Brain microvascular endothelial cell (primary cell): ENCODE results near the gene USP6NL.

ENCODE experiments used
- DNase-seq: peaks from one replicate; pipeline ENCODE4 v3.0.0-alpha.2; 2020
- H3K27ac ChIP-seq: fragments of 250-450 bp; sonication (Bioruptor Pico); 2 replicates; pipeline ENCODE4 v1.5.1; 2020; ENCODE audit warnings: mild to moderate bottlenecking, moderate library complexity
- H3K27me3 ChIP-seq: fragments of 250-450 bp; sonication (Bioruptor Pico); replicated peaks from 2 replicates; pipeline ENCODE4 v1.5.1; 2020; ENCODE audit warnings: mild to moderate bottlenecking
- H3K36me3 ChIP-seq: fragments of 250-450 bp; sonication (Bioruptor Pico); replicated peaks from 2 replicates; pipeline ENCODE4 v1.5.1; 2020; ENCODE audit warnings: mild to moderate bottlenecking
- H3K4me3 ChIP-seq: 2 replicates; pipeline ENCODE4 v1.5.1; 2011; ENCODE audit warnings: low read depth, mild to moderate bottlenecking, control low read depth, low read length, moderate library complexity
- in situ Hi-C: cut with HindIII; loops from 2 replicates; pipeline ENCODE4 v1.10.0; 2017; ENCODE audit warnings: low sequenced_read_pairs, low pct_ligation_motif_present
- TF ChIP-seq, protein P1 (sequence below): IDR thresholded peaks from 2 replicates; pipeline ENCODE4 v1.5.1; 2011; ENCODE audit warnings: low read depth, mild to moderate bottlenecking, moderate library complexity, low read length, control low read depth, inconsistent platforms; ENCODE audit errors: missing control alignments

Gene USP6NL

DNA sequence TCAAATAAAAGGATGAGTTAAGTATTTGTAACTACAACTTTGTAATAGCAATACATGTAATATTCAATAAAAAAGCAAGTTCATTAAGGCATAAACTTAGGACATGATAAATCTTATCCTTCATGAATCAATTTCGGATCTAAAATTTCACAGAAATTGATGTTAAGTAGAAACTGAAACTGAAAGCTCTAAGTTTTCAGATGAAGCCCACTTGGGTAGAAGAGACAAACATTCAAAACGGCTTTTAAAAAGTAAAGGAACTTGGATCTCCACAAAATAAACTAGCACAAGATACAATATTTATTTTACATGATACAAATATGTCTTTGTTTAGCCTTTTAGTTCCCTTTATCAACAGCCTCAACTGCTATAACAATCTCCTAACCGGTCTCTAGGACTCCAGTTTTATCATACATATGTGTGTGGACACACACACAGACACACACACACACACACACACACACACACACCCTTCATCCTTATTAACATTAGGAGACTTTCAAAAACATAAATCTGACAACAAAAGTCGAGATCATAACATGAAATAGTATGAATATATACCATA is 83.7 kb downstream of the USP6NL start:
- no peak for DNase-seq
- in situ Hi-C loops, result no loop called here
- no peak overlapping the region for H3K27ac ChIP-seq
- no peak overlapping the region for H3K4me3 ChIP-seq
- TF ChIP-seq, protein P1, sequence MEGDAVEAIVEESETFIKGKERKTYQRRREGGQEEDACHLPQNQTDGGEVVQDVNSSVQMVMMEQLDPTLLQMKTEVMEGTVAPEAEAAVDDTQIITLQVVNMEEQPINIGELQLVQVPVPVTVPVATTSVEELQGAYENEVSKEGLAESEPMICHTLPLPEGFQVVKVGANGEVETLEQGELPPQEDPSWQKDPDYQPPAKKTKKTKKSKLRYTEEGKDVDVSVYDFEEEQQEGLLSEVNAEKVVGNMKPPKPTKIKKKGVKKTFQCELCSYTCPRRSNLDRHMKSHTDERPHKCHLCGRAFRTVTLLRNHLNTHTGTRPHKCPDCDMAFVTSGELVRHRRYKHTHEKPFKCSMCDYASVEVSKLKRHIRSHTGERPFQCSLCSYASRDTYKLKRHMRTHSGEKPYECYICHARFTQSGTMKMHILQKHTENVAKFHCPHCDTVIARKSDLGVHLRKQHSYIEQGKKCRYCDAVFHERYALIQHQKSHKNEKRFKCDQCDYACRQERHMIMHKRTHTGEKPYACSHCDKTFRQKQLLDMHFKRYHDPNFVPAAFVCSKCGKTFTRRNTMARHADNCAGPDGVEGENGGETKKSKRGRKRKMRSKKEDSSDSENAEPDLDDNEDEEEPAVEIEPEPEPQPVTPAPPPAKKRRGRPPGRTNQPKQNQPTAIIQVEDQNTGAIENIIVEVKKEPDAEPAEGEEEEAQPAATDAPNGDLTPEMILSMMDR, result no peak
- H3K27me3 ChIP-seq, result no peaks in the 10 kb centered on the region
- no peaks in the 10 kb centered on the region for H3K36me3 ChIP-seq

DNA sequence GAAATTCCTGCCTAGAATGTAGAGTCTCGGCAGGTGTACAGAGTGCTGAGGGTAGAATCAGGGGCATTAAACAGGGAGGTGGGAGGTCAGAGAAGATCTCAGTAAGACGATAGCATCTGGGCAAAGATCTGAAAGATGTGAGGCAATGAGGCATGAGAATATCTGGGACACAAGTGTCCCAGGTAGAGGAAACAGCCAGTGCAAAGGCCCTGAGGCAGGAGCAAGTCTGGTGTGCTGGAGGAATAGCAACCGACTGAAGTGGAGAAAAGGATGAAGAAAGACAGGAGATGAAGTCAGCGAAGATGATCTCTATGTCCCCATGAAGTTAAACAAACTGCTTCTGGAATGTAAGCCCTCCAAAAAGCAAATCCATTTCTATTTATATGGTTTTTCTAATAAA is 84.4 kb downstream of the USP6NL start:
- no peak overlapping the region for H3K4me3 ChIP-seq
- H3K27ac ChIP-seq, result no peak overlapping the region
- H3K27me3 ChIP-seq, result no peaks in the 10 kb centered on the region
- TF ChIP-seq, protein P1, result no peak
- H3K36me3 ChIP-seq, result no peaks in the 10 kb centered on the region
- in situ Hi-C loops, result no loop called here
- DNase-seq, result no peak

DNA sequence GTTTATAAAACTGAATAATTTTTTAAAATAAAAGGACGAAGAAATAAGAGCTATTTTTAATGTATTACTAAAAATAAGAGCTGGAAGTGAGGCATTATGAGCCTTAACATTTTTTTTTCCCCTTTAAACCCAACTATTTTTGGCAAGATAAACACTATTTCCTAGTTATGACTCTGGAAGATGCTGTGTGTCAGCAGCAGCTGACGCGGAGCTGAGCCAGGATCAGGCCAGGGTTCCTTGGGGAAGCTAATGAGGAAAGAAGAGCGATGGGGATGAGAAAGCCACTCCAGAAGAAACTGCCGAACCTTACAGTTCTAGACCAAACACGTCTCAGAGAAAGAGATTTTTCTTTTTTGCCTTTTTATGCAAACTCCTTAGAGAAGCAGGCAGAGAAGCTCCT is 85.9 kb downstream of the USP6NL start:
- no peaks in the 10 kb centered on the region for H3K27me3 ChIP-seq
- in situ Hi-C loops, result no loop called here
- DNase-seq, result no peak
- H3K4me3 ChIP-seq, result no peak overlapping the region
- H3K36me3 ChIP-seq, result no peaks in the 10 kb centered on the region
- TF ChIP-seq, protein P1, result no peak
- no peak overlapping the region for H3K27ac ChIP-seq

DNA sequence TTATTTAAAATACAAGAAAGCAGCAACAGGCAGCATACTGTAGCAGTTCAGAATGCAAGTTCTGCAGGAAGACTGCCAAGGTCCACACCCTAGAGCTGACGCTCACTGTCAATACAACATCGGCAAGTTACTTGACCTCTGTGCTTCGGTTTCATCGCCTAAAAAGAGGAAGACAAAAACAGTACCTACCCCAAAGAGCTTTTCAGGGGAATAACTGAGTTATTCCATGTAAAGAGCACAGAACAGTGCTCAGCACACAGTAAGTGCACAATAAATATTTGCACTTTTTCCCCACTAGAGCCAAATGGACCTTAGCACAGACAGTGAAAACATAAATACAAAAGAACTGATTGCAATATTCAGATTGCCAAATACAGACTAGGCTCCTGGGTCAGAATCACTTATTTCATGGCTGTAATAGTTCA is 88.6 kb downstream of the USP6NL start:
- TF ChIP-seq, protein P1, result no peak
- Histone ChIP-seq H3K36me3 (no peaks in the 10 kb centered on the region), H3K4me3 (no peak overlapping the region), H3K27ac (no peak overlapping the region), H3K27me3 (no peaks in the 10 kb centered on the region)
- in situ Hi-C loops, result loop anchor here (25.0 kb wide), 1 partner anchor 239 kb away; no protein-coding TSS in a partner anchor
- DNase-seq, result no peak

DNA sequence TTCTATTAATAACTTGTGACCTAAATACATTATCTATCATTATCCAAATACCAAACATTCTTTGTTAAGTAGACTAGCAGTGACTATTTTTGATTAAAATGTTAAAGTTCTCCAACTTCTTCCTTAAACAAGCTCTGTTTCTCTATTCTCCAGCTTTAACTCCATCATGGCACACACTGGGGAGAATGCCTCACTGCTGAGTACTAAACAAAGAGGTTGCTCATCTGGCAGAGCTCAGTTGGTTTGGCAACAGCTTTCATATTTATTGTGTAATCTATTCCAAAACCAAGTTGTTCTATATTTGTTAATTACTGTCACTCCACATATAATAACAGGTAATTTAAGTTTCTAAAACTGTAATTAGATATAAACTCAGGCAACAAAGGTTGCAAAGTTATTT is 89.6 kb downstream of the USP6NL start:
- no peak overlapping the region for H3K4me3 ChIP-seq
- no peaks in the 10 kb centered on the region for H3K27me3 ChIP-seq
- H3K27ac ChIP-seq, result no peak overlapping the region
- in situ Hi-C loops, result loop anchor here (25.0 kb wide), 1 partner anchor 240 kb away; no protein-coding TSS in a partner anchor
- no peaks in the 10 kb centered on the region for H3K36me3 ChIP-seq
- TF ChIP-seq, protein P1, result no peak
- no peak for DNase-seq

DNA sequence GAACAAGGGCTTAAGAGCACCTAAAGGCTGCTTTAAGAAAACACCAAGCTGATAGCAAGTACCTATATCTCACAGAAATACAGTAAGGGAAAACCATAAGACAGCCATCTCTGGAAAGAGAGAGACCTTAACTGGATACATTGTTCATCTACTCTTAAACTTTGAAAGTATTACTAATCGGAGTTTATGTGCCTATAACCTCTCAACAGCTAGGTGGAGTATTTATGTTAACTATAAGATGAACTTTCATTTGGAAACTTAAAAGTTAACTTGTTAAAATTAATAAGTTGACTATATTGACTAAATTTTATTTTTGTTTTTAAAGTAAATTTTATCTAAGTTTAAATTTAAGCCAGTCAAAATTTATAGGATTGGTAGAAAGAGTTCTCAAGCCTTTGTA is 90.6 kb downstream of the USP6NL start:
- TF ChIP-seq, protein P1, result no peak
- Histone ChIP-seq H3K27me3 (no peaks in the 10 kb centered on the region), H3K4me3 (no peak overlapping the region), H3K27ac (no peak overlapping the region), H3K36me3 (no peaks in the 10 kb centered on the region)
- no peak for DNase-seq
- in situ Hi-C loops, result loop anchor here (25.0 kb wide), 1 partner anchor 241 kb away; no protein-coding TSS in a partner anchor
